OCI-LY1 (cell line): ENCODE data around the gene MAPK7.

Source experiments
- CTCF ChIP-seq: fragments of 200-600 bp; sonication (generic), shearing (Covaris generic); IDR thresholded peaks from 2 replicates; pipeline ENCODE4 v1.5.1; 2017; ENCODE audit warnings: mild to moderate bottlenecking, antibody characterized with exemption, low read length, moderate library complexity, mixed read lengths
- EZH2 ChIP-seq: fragments of 200-600 bp; sonication (generic), shearing (Covaris generic); IDR thresholded peaks from 2 replicates; pipeline ENCODE4 v1.8.0; 2017; ENCODE audit warnings: borderline replicate concordance, mixed run types, mild to moderate bottlenecking, antibody characterized with exemption, low read length, moderate library complexity, mixed read lengths

- no peak for TF ChIP-seq CTCF
- no peak for TF ChIP-seq EZH2
Measured at GRCh38 chr17:19417611-19418010, 39.3 kb downstream of the MAPK7 start.
